GM21619 (cell line): ENCODE data around the gene CCDC81.
"Not testable (repeated sequence)": the region's sequence is repeated elsewhere in the genome, so short reads cannot be mapped to it uniquely, and the experiment has no call there.

Source experiments
- ATAC-seq: cut with Tn5 transposase; IDR thresholded peaks from one replicate; pipeline ENCODE4 v1.9.1; 2021; ENCODE audit not compliant: unreplicated experiment

Gene CCDC81

GRCh38 chr11:86374586-86374985, at the start of gene CCDC81:
Gene CCDC81 (plus strand): TSS chr11:86374887. CDS start chr11:86375164, 277 bp downstream.
- ATAC-seq, result no peak

- no peak for ATAC-seq
Measured at GRCh38 chr11:86335131-86335767, 39.4 kb upstream of the CCDC81 start.

- no peak for ATAC-seq
Measured at GRCh38 chr11:86337227-86337626, 37.5 kb upstream of the CCDC81 start.

GRCh38 chr11:86341382-86341781, 33.3 kb upstream of the CCDC81 start:
- ATAC-seq, result no peak

DNA sequence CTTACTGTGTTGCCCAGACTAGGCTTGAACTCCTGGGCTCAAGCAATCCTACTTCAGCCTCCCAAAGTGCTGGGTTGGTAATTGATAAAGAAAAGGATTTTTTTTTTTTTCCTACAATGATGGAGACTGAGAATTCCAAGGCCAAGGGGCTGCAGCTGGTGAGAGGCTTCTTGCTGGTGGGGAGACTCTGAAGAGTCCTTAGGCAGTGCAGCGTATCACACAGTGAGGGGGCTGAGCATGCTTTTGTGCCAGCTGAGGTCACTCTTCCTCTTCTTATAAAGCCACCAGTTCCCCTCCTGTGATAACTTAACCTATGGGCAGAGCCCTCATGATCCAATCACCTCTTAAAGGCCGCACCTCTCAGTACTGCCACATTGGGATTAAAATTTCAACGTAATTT, 28.2 kb upstream of the CCDC81 start:
- no peak for ATAC-seq

GRCh38 chr11:86355256-86355655, 19.4 kb upstream of the CCDC81 start:
- ATAC-seq, result no peak

GRCh38 chr11:86357412-86357811, 17.3 kb upstream of the CCDC81 start:
- not testable (repeated sequence) for ATAC-seq

GRCh38 chr11:86358720-86359119, 16.0 kb upstream of the CCDC81 start:
- no peak for ATAC-seq

DNA sequence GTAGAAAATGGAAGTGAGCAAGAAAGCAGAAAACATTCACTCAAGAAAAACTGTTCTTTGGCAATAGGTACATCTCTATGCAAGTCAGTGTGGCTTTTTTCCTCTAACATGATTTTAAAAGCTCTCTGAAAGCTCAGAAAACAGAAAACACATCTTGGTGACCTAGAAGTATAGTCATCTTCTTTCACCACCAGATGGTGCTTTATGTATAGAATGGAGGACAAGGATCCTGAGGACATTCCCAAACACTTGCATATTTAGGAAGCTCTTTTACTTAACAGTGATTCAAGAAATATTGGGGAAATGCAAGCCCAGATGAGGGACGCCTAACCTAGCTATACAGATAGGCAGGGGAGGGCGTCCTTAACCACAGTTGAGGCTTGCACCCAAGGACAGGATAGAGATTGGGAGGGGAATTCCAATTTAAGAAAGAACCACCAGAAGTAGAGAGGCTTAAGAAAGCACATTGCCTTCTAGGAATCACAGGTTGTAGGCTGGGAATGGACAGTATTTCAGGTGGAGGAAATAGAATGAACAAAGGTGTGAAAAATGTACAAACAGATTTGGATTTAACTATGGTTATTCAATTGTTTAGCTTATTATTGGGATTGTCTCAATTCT, 13.8 kb upstream of the CCDC81 start:
- ATAC-seq, result no peak

DNA sequence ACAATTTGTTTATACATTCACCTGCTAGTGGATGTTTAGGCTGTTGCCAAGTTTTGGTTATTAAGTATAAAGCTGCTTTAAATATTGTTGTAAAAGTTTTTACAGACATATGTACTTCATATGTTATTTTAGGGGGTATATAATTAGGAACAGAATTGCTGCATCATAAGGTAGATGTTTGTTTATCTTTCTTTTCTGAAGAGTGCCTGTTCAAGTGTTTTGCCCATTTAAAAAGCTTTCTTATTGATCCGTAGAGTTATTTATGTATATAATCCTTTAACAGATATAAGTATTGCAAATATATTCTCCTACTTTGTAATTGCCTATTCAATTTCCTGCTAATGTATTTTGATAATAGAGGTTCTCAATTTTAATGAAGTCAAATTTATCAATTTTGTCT, 11.3 kb upstream of the CCDC81 start:
- no peak for ATAC-seq

GRCh38 chr11:86365546-86365945, 9.1 kb upstream of the CCDC81 start:
- no peak for ATAC-seq

GRCh38 chr11:86369668-86370067, 5.0 kb upstream of the CCDC81 start:
- ATAC-seq, result no peak

- no peak for ATAC-seq
Measured at GRCh38 chr11:86370171-86370570, 4.5 kb upstream of the CCDC81 start.

GRCh38 chr11:86370922-86371594, 3.6 kb upstream of the CCDC81 start:
- ATAC-seq, result no peak

DNA sequence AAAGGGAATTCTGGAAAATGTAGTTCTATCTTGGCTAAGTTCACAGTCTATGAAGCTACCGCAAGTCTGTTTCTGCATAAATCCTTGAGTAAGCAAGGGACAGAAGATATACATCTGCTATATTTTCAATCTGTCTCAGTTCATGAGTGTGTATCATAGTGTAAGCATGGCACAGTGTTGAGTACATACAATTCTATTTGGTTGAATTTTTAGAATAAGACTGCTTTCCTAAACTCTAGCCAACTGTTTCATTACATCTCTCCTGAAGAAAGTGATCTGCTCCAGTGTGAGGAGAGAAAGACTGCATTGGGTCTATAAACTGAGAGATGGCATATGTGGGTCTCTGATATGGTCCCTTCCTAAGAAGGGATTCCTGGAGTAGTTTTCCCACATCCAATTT, 2.6 kb upstream of the CCDC81 start:
- no peak for ATAC-seq

DNA sequence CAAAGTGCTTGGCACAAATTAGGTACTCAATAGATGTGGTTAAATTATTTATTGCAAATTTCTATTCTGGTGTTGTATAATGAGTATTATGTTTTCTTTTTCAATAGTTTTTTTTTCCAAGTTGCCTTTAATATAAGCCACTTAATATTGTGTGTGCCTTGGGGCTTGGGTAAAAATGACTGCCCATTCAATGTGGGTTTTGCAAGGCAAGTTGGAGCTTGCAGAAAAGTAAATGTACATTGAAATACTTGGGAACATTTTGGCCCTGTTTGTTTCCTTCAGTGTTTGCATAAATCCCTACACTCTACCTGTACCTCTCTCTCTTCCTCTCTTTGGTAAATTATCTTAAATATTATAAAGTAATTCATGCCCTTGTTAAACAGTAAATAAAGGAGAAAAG, 2.1 kb upstream of the CCDC81 start:
- no peak for ATAC-seq

DNA sequence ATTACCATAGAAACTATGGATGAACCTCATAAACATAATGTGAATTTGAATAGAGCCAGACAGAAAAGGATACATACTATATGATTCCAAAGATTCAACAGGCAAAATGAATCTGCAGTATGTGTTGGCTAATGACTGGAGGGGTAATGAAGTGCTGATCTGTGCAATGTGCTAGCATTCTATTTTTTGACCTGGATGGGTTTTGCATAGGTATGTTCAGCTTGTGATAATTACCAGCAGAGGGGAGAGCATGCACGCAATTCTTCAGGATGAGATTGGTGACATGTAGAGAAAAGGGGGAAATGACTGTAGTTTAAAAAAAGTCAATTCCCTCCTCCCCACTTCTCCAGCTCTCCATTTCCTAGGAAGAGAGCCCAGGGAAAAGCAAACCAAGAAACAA, 618 bp upstream of the CCDC81 start:
- no peak for ATAC-seq

DNA sequence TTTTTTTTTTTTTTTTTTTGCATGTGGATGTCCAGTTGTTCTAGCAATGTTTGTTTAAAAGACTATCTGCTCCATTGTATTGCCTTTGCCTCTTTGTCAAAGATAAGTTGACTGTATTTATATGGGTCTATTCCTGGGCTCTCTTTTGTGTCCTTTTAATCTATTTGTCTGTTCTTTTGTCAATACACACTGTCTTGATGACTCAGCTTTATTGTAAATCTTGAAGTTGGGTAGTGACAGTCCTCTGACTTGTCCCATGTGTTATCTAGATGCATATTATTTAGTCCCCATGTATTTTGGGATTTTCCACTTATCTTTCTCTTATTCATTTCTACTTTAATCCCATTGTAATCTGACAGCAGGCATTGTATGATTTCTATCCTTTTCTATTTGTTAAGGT, 3.3 kb downstream of the CCDC81 start:
- no peak for ATAC-seq

DNA sequence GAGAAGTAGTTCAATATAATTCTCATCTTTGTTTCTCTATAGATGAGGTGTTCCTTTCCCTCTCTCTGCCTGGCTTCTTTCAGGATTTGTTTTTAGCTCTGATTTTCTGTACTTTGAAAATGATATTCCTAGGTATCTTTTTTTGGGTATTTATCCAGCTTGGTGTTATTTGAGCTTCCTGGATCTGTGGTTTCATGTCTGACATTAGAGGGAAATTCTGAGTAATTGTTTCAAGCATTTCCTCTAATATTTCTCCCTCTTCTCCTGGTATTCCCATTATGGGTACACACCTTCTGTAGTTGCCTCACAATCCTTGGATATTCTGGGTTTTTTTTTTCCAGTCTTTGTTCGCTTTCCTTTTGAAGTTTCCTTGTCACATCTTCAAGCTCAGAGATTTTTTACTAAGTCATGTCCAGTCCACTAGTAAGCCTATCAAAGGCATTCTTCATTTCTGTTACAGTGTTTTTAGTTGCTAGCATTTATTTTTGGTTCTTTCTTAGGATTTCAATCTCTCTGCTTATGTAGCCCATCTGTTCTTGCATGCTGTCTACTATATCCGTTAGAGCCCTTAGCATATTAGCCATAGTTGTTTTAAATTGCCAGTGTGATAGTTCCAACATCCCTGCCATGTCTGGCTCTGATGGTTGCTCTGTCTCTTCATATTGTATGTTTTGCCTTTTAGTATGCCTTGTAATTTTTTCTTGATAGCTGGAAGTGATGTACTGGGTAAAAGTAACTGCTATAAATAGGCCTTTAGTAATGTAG, 5.8 kb downstream of the CCDC81 start:
- no peak for ATAC-seq

DNA sequence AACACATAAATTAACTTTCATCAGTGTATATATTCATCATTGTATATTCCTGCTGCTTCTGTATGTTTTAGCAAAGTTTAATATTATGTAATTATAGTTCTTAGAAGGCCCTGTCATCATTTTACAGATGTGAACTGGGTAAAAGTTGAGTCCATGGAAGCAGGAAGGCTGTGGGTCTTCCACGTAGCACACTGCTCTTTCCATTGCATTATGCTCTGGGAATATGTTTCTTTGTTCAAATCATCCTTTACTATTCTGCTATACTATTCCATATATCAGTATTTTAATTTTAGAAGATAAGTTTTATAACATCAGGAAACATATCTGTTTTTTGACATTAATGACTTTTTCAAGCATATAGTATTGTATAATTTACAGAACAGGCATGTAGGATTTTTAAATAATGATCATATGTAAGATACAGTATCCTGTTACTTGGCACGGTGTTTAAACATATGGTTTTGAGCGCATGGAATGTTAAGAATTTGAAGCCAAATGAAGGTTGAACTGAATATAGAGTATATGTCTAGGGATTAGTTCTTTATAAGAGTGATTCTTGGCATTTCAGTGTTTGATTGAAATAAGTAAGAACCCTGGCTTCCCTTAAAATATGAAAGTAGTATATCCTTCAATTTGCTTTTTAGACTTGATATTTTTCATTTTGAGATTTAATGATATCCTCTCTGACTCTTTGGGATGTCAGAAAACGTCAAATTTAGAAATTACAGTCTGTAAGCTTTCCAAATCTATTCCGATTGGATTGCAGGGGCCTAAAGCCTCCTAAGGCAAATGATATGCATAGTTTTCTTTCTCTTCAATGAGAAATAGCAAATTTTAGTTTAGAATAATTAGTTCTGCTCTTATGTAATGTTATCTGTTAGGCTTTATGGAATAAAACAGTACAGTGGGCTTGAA, 8.6 kb downstream of the CCDC81 start:
- no peak for ATAC-seq

DNA sequence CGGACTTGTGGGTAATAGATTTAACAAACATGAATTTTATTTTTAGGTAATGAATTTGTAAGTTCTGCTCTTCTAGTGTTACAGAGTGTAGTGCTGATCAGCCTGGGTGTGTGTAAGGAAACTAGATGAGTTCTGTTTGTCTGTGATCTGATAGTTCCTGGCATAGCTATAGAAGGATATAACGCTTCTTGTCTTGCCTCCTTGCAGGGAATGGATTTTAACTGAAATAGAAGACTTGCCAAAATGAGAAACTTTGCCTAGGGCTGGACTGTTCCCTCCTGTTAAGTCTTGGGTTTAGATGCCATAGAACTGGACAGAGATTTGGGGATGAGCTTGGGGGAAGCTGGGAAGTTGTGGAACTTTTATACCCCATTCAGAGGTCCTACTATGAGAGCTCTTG, 11.6 kb downstream of the CCDC81 start:
- ATAC-seq, result no peak
